CD4-positive, alpha-beta T cell treated with Interleukin-15 for 1 hour (primary cell): ENCODE measurements around the gene FEZF2.

Experiments used
- DNase-seq: peaks from one replicate; pipeline ENCODE4 v3.0.0-alpha.2; 2020

The FEZF2 gene

GRCh38 chr3:62323241-62323640, 50.1 kb downstream of the FEZF2 start:
- no peak for DNase-seq
